Measurements from ENCODE around the gene PARD3B. TPM values are rescaled to one million over a fixed set of nuclear protein-coding genes. Genes with fewer than 3 reads are reported as not detected.

The PARD3B gene
- total and polyA plus RNA-seq, 10 of the 15 experiments (the other 5 are each of a cell fraction or from before 2014, with no cell fraction given), result 0.01 to 0.54 (median 0.07) TPM; not detected in 7

DNA sequence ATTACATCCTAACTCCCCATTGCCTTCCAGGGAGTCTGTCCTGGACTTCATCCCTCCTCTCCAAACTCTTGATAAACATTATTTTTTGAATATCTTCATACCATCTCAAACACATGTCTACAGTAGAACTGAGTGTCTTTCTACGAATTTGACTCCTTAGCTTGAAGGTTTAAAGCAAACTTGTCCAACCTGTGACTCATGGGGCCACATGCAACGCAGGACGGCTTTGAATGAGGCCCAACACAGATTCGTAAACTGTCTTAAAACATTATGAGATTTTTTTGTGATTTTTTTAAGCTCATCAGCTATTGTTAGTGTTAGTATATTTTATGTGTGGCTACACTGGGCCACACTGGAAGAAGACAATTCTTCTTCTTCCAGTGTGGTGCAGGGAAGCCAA lies 98.1 kb downstream of the PARD3B start:
- Histone ChIP-seq H3K36me3 (ENCODE audit: control insufficient read depth in 2 of 2, insufficient read depth in 2 of 2, low read length in 1 of 2) (no peaks in the 10 kb centered on the region), H3K79me2 (ENCODE audit: control insufficient read depth, insufficient read depth, low read length) (no peaks in the 10 kb centered on the region), H4K20me1 (ENCODE audit: control insufficient read depth, insufficient read depth) (no peaks in the 10 kb centered on the region), H3K27ac (ENCODE audit: control insufficient read depth, insufficient read depth) (no peak overlapping the region), H2AFZ (ENCODE audit: control insufficient read depth, low read depth, low read length) (no peak overlapping the region), H3K9me3 (replicated peaks; ENCODE audit: control insufficient read depth, insufficient read depth, low read length) (no peaks in the 10 kb centered on the region), H3K4me2 (ENCODE audit: control insufficient read depth, insufficient read depth) (no peak overlapping the region), H3K27me3 (replicated peaks in 1 of 2; ENCODE audit: control insufficient read depth in 2 of 2, insufficient read depth in 2 of 2, low read length in 1 of 2) (no peaks in the 10 kb centered on the region), H3K4me3 (no peak overlapping the region), H3K4me1 (ENCODE audit: control insufficient read depth, insufficient read depth, low read length) (no peaks in the 10 kb centered on the region), H3K9ac (ENCODE audit: control insufficient read depth, insufficient read depth, low read length) (no peak overlapping the region)
- in situ Hi-C loops (cut with MboI), result no loop called here
- DNase-seq (ENCODE audit: low read depth, low spot score) (no peak), FAIRE-seq (no peak), ATAC-seq (no peak)
- ChIA-PET SMC1A (ENCODE audit: uncharacterized antibody, unreplicated experiment) (no interaction called here), CTCF (no interaction called here), POLR2A (no interaction called here), RAD21 (ENCODE audit: unreplicated experiment) (no interaction called here)
- no TSS peak for BruUV-seq (replicated peaks)
- TF ChIP-seq STAT3 (IDR thresholded peaks at IDR 0.05; ENCODE audit: low read depth, low read length) (no peak), GABPA (IDR thresholded peaks at IDR 0.05; ENCODE audit: low read depth) (no peak), RAD51 (IDR thresholded peaks at IDR 0.05) (no peak)
- TF ChIP-seq, protein P1, sequence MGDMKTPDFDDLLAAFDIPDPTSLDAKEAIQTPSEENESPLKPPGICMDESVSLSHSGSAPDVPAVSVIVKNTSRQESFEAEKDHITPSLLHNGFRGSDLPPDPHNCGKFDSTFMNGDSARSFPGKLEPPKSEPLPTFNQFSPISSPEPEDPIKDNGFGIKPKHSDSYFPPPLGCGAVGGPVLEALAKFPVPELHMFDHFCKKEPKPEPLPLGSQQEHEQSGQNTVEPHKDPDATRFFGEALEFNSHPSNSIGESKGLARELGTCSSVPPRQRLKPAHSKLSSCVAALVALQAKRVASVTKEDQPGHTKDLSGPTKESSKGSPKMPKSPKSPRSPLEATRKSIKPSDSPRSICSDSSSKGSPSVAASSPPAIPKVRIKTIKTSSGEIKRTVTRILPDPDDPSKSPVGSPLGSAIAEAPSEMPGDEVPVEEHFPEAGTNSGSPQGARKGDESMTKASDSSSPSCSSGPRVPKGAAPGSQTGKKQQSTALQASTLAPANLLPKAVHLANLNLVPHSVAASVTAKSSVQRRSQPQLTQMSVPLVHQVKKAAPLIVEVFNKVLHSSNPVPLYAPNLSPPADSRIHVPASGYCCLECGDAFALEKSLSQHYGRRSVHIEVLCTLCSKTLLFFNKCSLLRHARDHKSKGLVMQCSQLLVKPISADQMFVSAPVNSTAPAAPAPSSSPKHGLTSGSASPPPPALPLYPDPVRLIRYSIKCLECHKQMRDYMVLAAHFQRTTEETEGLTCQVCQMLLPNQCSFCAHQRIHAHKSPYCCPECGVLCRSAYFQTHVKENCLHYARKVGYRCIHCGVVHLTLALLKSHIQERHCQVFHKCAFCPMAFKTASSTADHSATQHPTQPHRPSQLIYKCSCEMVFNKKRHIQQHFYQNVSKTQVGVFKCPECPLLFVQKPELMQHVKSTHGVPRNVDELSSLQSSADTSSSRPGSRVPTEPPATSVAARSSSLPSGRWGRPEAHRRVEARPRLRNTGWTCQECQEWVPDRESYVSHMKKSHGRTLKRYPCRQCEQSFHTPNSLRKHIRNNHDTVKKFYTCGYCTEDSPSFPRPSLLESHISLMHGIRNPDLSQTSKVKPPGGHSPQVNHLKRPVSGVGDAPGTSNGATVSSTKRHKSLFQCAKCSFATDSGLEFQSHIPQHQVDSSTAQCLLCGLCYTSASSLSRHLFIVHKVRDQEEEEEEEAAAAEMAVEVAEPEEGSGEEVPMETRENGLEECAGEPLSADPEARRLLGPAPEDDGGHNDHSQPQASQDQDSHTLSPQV (IDR thresholded peaks at IDR 0.05), result no peak
- TF ChIP-seq, protein P2, sequence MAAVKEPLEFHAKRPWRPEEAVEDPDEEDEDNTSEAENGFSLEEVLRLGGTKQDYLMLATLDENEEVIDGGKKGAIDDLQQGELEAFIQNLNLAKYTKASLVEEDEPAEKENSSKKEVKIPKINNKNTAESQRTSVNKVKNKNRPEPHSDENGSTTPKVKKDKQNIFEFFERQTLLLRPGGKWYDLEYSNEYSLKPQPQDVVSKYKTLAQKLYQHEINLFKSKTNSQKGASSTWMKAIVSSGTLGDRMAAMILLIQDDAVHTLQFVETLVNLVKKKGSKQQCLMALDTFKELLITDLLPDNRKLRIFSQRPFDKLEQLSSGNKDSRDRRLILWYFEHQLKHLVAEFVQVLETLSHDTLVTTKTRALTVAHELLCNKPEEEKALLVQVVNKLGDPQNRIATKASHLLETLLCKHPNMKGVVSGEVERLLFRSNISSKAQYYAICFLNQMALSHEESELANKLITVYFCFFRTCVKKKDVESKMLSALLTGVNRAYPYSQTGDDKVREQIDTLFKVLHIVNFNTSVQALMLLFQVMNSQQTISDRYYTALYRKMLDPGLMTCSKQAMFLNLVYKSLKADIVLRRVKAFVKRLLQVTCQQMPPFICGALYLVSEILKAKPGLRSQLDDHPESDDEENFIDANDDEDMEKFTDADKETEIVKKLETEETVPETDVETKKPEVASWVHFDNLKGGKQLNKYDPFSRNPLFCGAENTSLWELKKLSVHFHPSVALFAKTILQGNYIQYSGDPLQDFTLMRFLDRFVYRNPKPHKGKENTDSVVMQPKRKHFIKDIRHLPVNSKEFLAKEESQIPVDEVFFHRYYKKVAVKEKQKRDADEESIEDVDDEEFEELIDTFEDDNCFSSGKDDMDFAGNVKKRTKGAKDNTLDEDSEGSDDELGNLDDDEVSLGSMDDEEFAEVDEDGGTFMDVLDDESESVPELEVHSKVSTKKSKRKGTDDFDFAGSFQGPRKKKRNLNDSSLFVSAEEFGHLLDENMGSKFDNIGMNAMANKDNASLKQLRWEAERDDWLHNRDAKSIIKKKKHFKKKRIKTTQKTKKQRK (IDR thresholded peaks at IDR 0.05; ENCODE audit: low read depth, low read length), result no peak
- intact Hi-C loops (cut with micrococcal nuclease; ENCODE audit: unreplicated experiment), result no loop called here
- whole genome bisulfite sequencing (ENCODE audit: insufficient coverage, insufficient replicate concordance, low lambda C conversion rate, missing lambda C conversion rate), result 18% methylated on average over 4 of the region's 4 CpGs
